HG03280 (cell line): ENCODE results near the gene SYNE2.
"Not testable (repeated sequence)": the region's sequence is repeated elsewhere in the genome, so short reads cannot be mapped to it uniquely, and the experiment has no call there.

ENCODE experiments used
- ATAC-seq: cut with Tn5 transposase; IDR thresholded peaks from one replicate; pipeline ENCODE4 v1.9.1; 2021; ENCODE audit warnings: mild to moderate bottlenecking, moderate library complexity; ENCODE audit not compliant: unreplicated experiment

Gene SYNE2, protein sequence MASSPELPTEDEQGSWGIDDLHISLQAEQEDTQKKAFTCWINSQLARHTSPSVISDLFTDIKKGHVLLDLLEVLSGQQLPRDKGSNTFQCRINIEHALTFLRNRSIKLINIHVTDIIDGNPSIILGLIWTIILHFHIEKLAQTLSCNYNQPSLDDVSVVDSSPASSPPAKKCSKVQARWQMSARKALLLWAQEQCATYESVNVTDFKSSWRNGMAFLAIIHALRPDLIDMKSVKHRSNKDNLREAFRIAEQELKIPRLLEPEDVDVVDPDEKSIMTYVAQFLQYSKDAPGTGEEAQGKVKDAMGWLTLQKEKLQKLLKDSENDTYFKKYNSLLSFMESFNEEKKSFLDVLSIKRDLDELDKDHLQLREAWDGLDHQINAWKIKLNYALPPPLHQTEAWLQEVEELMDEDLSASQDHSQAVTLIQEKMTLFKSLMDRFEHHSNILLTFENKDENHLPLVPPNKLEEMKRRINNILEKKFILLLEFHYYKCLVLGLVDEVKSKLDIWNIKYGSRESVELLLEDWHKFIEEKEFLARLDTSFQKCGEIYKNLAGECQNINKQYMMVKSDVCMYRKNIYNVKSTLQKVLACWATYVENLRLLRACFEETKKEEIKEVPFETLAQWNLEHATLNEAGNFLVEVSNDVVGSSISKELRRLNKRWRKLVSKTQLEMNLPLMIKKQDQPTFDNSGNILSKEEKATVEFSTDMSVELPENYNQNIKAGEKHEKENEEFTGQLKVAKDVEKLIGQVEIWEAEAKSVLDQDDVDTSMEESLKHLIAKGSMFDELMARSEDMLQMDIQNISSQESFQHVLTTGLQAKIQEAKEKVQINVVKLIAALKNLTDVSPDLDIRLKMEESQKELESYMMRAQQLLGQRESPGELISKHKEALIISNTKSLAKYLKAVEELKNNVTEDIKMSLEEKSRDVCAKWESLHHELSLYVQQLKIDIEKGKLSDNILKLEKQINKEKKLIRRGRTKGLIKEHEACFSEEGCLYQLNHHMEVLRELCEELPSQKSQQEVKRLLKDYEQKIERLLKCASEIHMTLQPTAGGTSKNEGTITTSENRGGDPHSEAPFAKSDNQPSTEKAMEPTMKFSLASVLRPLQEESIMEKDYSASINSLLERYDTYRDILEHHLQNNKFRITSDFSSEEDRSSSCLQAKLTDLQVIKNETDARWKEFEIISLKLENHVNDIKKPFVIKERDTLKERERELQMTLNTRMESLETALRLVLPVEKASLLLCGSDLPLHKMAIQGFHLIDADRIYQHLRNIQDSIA (N-terminal part only)

DNA sequence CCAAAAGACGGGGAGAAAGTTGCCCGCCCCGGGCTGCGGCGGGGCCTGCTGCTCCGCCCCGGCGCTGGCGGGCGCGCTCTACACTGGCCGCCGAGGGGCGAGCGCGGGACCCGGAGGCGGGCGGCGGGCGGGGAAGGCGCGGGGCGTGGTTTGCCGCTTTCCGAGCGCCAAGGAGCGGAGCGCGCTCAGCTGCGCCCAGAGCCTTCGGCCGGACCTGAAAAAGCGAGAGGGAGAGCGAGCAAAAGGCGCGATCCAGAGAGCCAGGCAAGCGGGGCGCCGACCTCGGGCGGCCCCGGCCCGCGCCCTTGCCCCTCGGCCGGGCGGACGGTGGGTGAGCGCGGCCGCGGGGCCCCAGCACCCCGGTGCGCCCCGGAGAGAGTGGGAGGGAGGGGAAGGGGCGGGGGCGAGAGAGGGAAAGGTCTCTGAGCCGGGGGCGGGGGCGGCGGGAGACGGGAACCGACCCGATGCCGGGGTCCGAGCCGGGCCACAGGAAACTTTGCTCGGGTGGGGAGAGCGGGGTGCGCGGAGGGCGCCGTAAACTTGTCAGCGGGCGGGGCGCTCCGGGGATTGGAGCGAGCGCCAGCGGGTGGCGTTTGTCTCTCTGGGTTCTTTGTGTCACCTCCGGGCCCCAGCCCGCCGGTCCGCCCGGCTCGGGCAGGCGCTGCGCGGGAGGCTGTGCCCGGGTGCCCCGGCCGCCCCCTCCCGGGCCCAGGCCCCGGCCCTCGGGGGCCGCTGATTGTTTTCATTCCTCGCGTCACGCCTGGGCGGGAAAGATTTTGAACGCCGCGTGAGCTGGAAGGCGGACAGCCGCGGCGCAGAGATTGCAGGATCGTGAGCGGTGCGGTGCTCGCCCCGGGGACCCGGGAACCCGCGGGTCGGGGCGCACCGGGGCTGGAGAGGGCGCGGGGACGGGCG is at the start of gene SYNE2:
TSS of gene SYNE2 (plus strand) at position 188 of the 915 bp plus-strand sequence. CDS start 56,145 bp downstream, outside the sequence.
- peak; percentile 88 for ATAC-seq

DNA sequence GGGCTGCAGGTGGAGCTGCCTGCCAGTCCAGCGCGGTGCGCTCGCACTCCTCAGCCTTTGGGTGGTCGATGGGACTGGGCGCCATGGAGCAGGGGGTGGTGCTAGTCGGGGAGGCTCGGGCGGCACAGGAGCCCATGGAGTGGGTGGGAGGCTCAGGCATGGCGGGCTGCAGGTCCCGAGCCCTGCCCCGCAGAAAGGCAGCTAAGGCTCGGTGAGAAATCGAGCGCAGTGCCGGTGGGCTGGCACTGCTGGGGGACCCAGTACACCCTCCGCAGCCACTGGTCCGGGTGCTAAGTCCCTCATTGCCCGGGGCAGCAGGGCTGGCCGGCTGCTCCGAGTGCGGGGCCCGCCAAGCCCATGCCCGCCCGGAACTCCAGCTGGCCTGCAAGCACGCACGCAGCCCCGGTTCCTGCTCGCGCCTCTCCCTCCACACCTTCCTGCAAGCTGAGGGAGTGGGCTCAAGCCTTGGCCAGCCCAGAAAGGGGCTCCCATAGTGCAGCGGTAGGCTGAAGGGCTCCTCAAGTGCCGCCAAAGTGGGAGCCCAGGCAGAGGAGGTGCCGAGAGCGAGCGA is 49.5 kb upstream of the SYNE2 start:
- not testable (repeated sequence) for ATAC-seq

DNA sequence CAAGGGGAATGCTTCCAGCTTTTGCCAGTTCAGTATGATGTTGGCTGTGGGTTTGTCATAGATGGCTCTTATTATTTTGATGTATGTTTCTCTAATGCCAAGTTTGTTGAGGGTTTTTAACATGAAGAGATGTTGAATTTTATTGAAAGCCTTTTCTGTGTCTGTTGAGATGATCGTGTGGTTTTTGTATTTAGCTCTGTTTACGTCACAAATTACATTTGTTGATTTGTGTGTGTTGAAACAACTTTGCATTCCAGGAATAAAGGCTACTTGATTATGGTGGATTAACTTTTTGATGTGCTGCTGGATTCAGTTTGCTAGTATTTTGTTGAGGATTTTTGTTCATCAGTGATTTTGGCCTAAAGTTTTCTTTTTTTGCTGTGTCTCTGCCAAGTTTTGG is 46.7 kb upstream of the SYNE2 start:
- ATAC-seq = not testable (repeated sequence)

DNA sequence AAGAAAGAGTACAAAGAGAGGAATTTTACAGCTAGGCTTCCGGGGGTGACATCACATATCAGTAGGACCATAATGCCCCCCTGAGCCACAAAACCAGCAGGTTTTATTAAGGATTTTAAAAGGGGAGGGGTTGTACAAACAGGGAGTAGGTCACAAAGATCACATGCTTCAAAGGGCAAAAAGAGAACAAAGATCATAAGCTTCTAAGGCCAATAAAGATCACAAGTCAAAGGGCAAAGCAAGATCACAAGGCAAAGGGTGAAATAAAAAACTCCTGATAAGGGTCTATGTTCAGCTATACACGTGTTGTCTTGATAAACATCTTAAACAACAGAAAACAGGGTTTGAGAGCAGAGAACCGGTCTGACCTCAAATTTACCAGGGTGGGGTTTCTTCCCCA is 41.1 kb upstream of the SYNE2 start:
- not testable (repeated sequence) for ATAC-seq

DNA sequence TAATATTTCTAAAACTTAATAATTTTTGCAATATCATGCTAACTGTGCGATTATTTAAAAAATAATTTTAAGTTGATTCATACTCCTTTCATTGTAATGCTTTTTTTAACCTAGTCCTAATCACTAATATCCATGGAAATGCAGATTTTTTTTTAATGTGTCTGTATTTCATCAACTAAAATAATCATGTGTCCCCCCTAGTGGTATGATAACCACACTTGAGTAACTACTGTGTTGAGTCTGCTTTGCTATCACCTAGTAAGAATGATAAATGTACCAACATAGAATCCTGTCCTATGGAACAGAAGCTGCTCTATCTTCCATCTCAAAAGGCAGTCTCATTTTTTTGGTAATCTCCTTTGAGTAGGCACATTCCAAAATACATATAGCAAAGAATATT is 19.1 kb upstream of the SYNE2 start:
- no peak for ATAC-seq

DNA sequence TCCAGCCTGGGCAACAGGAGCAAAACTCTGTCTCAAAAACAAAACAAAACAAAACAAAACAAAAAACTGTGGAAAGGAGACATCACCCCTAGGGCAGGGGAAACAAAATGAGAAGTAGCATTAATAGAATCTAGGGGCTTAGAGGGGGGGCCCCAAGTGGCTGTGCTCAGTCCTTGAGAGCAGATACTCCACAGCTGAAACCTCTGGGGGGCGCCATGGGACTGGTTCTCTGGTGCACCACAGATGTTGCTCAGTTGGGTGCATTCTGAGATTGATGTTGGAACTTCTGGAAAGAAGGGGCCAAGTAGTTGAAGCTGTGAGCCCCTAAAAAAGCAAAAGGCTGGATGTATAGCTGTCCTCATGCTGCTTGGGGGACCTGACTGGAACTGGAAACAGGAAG is 11.8 kb upstream of the SYNE2 start:
- ATAC-seq = no peak

DNA sequence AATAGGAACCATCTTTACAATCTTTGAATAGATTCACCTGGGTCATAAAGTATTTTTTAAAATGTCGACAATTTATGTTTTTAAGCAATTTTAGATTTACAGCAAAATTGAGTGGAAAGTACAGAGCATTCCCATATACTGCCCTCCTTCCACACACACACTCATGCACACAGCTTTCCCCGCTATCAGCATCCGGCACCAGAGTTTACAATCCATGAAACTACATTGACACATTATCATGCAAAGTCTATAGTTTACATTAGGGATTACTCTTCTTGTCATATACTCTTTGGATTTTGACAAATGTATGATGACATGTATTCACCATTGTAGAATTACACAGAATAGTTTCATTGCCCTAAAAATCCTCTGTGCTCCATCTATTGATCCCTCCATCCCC is 9.0 kb upstream of the SYNE2 start:
- no peak for ATAC-seq

DNA sequence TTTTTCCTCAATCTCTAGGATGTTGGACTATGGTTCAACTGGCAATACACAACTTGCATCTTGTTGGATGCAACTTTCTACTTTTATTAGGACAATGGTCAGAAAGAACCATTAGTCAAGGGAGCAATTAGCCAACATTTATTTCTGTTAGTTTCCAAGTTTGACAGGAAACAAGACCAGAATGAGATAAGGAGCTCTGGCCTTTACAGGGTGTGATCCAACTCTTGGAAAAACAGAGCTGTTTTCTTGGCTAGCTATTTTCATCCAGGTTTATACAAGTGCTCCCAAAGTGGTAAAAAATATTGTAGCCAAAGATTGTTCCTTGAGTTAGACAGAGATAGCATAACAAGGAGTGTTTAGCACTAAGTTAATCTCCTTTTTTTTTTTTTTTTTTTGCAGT is 3.9 kb upstream of the SYNE2 start:
- no peak for ATAC-seq

DNA sequence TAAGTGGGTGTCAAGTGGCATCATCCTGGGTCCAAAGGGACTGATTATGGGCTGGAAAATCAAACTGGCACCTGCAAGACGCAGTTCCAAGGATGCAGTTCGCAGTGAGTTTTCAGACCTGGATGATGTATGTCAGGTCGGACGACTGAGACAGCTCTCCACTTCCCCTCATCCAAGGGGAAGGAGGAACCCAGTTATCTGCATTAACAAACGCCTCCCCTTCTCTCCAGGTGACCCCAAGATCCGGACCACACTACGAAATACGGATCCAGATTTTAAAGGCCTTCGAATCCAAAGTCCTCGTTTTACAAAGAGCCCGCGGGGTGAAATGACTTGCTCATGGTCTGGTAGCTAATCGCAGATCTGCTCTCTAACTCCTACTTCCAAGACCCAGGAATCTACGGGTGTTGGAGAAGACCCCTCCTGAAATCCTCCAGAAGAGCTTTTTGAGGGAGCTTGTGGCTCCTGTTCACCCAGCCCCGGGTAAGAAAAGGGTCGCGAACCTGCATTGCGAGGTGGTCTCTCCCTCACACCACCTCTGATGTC is 460 bp upstream of the SYNE2 start:
- peak; percentile 2 for ATAC-seq

DNA sequence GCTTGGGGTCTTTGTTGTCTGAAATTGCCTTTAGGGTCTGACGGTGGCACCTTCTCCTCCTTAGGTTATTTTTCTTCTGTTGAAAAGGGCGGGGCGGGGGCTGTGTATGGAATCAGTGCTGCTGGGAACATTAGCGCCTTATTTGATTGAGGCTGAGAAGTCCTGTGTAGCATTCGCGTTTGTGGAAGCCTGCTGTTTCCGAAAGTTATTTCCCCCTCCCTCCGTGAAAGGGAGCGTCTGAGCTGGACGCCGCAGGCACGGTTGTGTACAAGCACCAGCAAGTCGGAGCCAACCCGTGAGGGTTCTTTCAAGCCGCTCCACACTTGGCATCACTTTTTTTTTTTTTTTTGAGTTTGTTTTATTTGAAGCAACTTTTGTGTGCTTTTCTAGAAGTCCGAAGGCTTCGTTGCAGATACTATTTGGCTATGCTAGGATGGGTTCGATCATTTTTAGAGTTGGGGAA is 1.1 kb downstream of the SYNE2 start:
- peak; percentile 26 for ATAC-seq

DNA sequence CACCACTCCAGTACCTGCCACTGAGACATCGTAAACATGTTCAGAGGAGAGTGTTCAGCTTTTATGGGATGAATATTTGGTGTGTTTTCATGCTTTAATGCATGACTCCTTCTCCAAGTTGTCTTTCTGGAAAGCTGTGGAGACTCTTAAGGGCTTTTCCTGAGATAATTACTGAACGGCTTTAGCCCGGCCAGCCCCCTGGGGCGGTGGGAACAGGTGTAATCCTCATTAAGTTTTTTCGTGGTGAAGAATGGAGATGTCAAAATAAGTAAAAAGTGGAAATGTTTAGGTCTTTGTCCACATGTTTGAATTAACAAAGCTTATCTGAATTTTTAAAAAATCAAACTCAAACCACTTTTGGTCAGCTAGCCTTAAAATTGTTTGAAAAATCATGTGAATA is 1.5 kb downstream of the SYNE2 start:
- ATAC-seq = no peak

DNA sequence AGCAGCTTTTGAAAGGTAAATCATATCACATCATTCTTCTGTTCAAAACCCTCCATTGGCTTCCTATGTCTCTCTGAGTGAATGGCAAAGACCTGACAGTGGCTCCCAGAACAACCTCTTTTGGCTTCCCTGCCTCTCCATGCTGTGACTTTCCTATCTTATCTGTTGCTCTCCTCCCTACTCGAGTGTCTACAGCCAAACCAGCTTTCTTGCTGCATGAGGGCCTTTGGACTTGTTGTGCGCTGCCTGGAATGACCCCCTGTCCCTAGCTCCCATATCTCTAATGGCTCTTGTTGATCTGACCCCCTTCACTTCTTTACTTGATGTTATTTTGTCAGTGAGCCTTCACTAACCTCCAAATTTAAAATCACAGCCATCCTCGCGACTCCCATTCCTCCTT is 2.5 kb downstream of the SYNE2 start:
- no peak for ATAC-seq

DNA sequence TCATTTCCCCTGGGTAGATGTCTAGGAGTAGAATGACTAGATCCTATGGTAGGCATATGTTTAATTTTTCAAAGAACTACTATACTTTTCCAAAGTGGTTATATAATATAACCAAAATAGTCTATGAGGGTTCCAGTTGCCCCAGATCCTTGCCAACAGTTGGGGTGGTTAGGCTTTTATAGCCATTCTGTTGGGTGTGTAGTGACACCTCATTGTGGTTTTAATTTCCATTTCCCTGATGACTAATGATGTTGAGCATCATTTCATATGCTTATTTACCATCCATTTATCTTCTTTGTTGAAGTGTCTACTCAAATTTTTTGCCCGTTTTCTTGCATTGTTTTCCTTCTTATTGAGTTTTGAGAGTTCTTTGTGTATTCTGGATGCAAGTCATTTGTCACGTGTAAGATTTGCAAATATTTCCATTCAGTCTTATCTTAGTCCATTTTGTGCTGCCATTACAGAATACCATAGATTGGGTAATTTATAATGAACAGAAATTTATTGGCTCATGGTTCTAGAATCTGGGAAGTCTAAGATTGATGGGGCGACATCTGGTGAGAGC is 4.7 kb downstream of the SYNE2 start:
- ATAC-seq = no peak

DNA sequence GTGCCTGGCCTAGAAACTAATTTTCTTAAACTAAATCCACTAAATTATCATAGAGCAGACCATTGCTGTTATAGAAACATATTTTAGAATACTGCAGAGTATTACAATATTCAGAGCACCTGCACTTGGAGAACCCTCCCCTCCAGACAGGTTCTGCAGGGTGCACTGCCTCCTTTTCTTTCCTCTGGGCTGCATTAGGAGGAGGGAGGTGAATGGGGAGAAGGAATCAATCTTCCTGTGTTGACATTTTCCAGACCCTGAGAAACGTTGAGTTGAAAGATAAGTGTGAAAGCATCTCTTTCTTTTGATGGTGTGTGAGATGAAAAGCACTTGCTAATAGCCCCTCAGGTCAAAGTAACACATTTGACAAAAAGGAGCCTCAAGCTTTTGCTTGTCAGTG is 7.3 kb downstream of the SYNE2 start:
- ATAC-seq = no peak

DNA sequence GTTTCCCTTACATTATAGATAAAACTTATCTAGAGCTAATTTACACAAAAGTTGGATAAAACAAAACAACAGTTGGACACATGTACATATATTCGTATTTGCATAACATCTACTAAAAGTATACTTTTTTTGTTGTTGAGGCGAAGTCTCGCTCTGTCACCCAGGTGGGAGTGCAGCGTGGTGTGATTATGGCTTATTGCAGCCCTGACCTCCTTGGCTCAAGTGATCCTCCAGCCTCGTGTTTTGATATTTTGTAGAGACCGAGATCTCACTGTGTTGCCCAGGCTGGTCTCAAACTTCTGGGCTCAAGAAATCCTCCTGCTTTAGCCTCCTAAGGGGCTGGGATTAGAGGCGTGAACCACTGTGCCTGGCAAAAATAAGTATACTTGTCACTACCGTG is 9.4 kb downstream of the SYNE2 start:
- no peak for ATAC-seq

DNA sequence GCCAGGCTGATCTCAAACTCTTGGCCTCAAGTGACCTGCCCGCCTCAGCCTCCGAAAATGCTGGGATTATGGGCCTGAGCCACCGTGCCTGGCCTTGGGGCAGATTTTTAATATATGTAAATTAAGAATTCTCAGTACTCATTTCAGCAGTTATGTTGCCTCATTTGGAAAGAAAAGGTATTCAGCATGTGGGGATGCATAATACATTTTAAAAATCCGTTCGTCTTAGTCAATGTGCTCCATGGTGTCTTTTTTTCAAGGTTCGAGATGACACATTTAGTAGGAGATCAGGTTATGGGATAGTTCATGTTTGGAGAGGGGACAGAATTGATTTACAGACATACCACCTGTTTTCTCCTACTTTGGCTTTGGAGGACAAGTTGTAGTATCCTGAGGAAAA is 10.2 kb downstream of the SYNE2 start:
- no peak for ATAC-seq

DNA sequence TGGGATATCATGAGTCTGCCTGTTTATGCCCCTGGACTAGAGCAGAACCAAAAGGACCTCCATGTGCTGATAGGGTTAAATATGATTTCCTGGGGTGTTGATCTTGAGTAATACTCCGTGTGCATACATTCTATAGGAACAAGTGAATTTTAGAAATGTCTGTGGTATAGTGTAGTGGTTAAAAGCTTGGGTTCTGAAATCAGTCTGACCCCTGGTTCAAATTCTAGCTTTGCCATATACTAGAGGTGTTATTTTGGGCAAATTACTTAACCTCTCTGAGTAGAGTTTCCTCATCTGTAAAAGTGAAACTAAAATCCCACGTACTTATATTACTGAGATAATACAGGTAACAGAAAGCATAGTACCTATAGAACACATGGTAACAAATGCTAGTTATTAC is 12.0 kb downstream of the SYNE2 start:
- ATAC-seq = peak; percentile 35

DNA sequence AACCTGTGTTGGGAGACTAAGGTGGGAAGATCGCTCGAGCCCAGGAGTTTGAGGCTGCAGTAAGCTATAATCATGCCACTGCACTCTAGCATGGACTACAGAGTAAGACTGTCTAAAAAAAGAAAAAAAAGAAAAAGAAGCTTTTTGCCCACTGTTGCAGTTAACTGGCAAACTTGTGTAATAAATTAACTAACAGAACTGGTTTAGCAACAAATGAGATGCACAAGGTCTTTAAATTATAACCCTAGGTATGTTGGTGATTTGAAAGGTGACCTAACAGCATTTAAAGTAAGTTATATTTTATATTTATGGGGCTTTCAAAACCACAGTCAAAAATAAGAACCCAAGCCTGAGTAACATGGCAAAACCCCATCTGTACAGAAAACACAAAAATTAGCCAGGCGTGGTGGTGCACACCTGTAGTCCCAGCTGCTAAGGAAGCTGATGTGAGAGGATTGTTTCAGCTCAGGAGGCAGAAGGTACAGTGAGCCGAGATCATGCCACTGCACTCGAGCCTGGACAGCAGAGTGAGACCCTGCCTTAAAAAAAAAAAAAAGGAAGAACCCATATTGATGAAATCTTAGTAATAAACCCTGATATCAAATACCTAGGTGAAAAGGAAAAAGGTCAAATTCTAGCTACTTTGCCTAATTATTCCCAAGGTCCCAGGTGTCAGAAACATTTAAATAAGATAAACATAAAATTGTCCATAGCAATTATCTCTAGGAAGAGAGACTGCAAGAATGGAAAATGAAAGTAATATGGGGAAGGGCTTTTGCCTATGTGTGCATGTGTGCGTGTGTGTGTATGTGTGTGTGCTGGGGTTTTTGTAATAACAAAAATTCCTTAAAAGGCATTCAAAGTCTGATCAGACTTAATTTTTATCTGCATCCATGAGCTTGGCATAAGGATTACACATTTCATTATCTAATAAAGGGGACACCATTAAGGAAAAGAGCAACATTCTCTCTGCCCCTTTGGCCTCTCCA is 15.4 kb downstream of the SYNE2 start:
- no peak for ATAC-seq
